GM12865 (cell line): ENCODE data around the gene IDH2.

Experiments used
- DNase-seq: peaks from one replicate; pipeline ENCODE4 v3.0.0; 2010; ENCODE audit warnings: low read depth
- H3K4me3 ChIP-seq: 2 replicates; pipeline ENCODE4 v1.5.1; 2011; ENCODE audit warnings: mild to moderate bottlenecking, low read depth, low read length, control low read depth
- CTCF ChIP-seq: IDR thresholded peaks from 2 replicates; pipeline ENCODE4 v1.5.1; 2011; ENCODE audit warnings: low read length, control low read depth, low read depth, inconsistent platforms; ENCODE audit not compliant: insufficient read depth; ENCODE audit errors: missing control alignments

IDH2 gene

GRCh38 chr15:90055182-90055581, 47.1 kb downstream of the IDH2 start:
- no peak overlapping the region for H3K4me3 ChIP-seq
- DNase-seq = no peak
- TF ChIP-seq CTCF = no peak

GRCh38 chr15:90054618-90055097, 47.6 kb downstream of the IDH2 start:
- no peak for DNase-seq
- H3K4me3 ChIP-seq = no peak overlapping the region
- no peak for TF ChIP-seq CTCF

- H3K4me3 ChIP-seq = no peak overlapping the region
- DNase-seq = no peak
- TF ChIP-seq CTCF = no peak
These were observed 48.4 kb downstream of the IDH2 start for GRCh38 chr15:90053685-90054466.

- DNase-seq = no peak
- TF ChIP-seq CTCF = no peak
- H3K4me3 ChIP-seq = no peak overlapping the region
These were observed 50.4 kb downstream of the IDH2 start for GRCh38 chr15:90051874-90052273.

- TF ChIP-seq CTCF = no peak
- DNase-seq = no peak
These were observed 52.3 kb downstream of the IDH2 start for GRCh38 chr15:90049666-90050604.

GRCh38 chr15:90049030-90049429, 53.2 kb downstream of the IDH2 start:
- DNase-seq = no peak
- H3K4me3 ChIP-seq = no peak overlapping the region
- no peak for TF ChIP-seq CTCF

More at GRCh38 chr15:90049666-90050604, 52.3 kb downstream of the IDH2 start:
- no peak overlapping the region for H3K4me3 ChIP-seq
